Testis (tissue), 2 donors: ENCODE data around the gene MAML2.

Experiments
- POLR2A ChIP-seq: fragments of 450-650 bp; IDR thresholded peaks from one replicate; pipeline ENCODE4 v1.6.1; 2017; ENCODE audit warnings: antibody characterized with exemption, mild to moderate bottlenecking, moderate library complexity
- TF ChIP-seq, protein P1 (sequence below), 3 experiments: fragments of 450-650 bp in 2 of 3; fragments of 200-600 bp in 1 of 3; sonication (generic) in 1 of 3; IDR thresholded peaks; one replicate each; pipeline ENCODE4 v1.5.1; 2016 to 2019; ENCODE audit warnings: antibody characterized with exemption in 3 of 3, mild to moderate bottlenecking in 2 of 3, moderate library complexity in 1 of 3

DNA sequence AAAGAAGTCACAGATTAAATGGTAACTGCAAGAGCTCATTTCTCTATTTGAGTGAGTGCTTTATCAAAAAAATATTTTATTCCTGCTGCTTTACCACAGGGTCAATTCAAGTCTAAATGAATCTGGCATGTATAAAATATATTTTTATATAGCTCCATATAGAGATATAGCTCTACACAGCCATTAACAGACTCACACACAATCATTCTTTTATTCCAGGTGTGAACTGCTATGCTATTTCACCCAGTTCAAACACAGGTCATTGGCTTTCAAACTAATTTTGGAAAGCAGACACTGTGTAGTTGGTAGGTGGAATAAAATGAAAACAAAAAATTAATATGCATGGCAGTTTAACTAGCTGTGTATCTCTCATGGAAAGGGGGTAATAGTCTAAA is 63.1 kb downstream of the MAML2 start:
- TF ChIP-seq, protein P1, sequence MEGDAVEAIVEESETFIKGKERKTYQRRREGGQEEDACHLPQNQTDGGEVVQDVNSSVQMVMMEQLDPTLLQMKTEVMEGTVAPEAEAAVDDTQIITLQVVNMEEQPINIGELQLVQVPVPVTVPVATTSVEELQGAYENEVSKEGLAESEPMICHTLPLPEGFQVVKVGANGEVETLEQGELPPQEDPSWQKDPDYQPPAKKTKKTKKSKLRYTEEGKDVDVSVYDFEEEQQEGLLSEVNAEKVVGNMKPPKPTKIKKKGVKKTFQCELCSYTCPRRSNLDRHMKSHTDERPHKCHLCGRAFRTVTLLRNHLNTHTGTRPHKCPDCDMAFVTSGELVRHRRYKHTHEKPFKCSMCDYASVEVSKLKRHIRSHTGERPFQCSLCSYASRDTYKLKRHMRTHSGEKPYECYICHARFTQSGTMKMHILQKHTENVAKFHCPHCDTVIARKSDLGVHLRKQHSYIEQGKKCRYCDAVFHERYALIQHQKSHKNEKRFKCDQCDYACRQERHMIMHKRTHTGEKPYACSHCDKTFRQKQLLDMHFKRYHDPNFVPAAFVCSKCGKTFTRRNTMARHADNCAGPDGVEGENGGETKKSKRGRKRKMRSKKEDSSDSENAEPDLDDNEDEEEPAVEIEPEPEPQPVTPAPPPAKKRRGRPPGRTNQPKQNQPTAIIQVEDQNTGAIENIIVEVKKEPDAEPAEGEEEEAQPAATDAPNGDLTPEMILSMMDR (IDR thresholded peaks at IDR 0.05) = no peak
- no peak for TF ChIP-seq POLR2A
